Activated naive CD4-positive, alpha-beta T cell treated with Interleukin-2 at 50 U/mL for 16 hours (primary cell): ENCODE measurements around the gene HGFAC.

Experiments used
- DNase-seq: peaks from one replicate; pipeline ENCODE4 v3.0.0-alpha.2; 2020

Gene HGFAC

GRCh38 chr4:3476936-3477749, 35.4 kb downstream of the HGFAC start:
- no peak for DNase-seq

- no peak for DNase-seq
Measured at GRCh38 chr4:3477750-3478430, 36.1 kb downstream of the HGFAC start.

GRCh38 chr4:3478446-3479357, 36.9 kb downstream of the HGFAC start:
- no peak for DNase-seq

GRCh38 chr4:3479358-3480101, 37.8 kb downstream of the HGFAC start:
- DNase-seq: no peak

GRCh38 chr4:3480528-3481112, 38.9 kb downstream of the HGFAC start:
- peak; percentile 73 for DNase-seq

GRCh38 chr4:3481113-3481531, 39.4 kb downstream of the HGFAC start:
- no peak for DNase-seq

GRCh38 chr4:3481783-3482393, 40.1 kb downstream of the HGFAC start:
- DNase-seq: no peak

GRCh38 chr4:3482707-3483106, 40.9 kb downstream of the HGFAC start:
- DNase-seq: no peak

GRCh38 chr4:3483471-3483921, 41.7 kb downstream of the HGFAC start:
- DNase-seq: no peak

GRCh38 chr4:3484057-3484973, 42.5 kb downstream of the HGFAC start:
- no peak for DNase-seq

- DNase-seq: no peak
Measured at GRCh38 chr4:3485011-3485791, 43.4 kb downstream of the HGFAC start.

- DNase-seq: no peak
Measured at GRCh38 chr4:3485886-3486540, 44.2 kb downstream of the HGFAC start.

- no peak for DNase-seq
Measured at GRCh38 chr4:3486541-3487540, 45.1 kb downstream of the HGFAC start.

- no peak for DNase-seq
Measured at GRCh38 chr4:3487861-3488260, 46.1 kb downstream of the HGFAC start.

- no peak for DNase-seq
Measured at GRCh38 chr4:3488820-3489219, 47.1 kb downstream of the HGFAC start.

- DNase-seq: no peak
Measured at GRCh38 chr4:3489451-3489962, 47.7 kb downstream of the HGFAC start.

GRCh38 chr4:3491681-3492405, 50.1 kb downstream of the HGFAC start:
- DNase-seq: no peak
